GM12864 (cell line): ENCODE measurements around the gene HAS3.
A peak's percentile ranks its signal among the peaks of the same experiment; 100 is the strongest.
"Not testable (repeated sequence)": the region's sequence is repeated elsewhere in the genome, so short reads cannot be mapped to it uniquely, and the experiment has no call there.

Experiments
- DNase-seq: peaks from one replicate; pipeline ENCODE4 v3.0.0-alpha.2; 2011; ENCODE audit warnings: low read depth
- H3K4me3 ChIP-seq: 2 replicates; pipeline ENCODE4 v1.5.1; 2011; ENCODE audit warnings: mild to moderate bottlenecking, low read depth, low read length, control low read depth
- TF ChIP-seq, protein P1 (sequence below): IDR thresholded peaks from 2 replicates; pipeline ENCODE4 v1.5.1; 2011; ENCODE audit warnings: low read depth, mild to moderate bottlenecking, moderate library complexity, low read length, control low read depth, inconsistent platforms; ENCODE audit errors: missing control alignments

Gene HAS3

DNA sequence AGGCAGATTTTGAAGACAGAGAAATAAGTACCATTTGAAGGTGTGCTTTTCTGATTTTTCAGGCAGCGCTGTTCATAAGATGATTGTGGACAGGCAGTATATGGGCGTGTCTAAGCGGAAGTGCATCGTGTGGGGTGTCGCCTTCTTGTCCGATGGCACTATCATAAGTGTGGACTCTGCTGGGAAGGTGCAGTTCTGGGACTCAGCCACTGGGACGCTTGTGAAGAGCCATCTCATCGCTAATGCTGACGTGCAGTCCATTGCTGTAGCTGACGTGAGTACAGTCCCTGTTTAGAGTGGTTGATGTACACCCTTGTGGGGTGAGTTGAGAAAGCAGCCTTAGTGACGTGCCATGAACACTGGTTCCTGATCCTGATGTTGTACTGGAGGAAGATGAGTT, 37.7 kb downstream of the HAS3 start:
- TF ChIP-seq, protein P1, sequence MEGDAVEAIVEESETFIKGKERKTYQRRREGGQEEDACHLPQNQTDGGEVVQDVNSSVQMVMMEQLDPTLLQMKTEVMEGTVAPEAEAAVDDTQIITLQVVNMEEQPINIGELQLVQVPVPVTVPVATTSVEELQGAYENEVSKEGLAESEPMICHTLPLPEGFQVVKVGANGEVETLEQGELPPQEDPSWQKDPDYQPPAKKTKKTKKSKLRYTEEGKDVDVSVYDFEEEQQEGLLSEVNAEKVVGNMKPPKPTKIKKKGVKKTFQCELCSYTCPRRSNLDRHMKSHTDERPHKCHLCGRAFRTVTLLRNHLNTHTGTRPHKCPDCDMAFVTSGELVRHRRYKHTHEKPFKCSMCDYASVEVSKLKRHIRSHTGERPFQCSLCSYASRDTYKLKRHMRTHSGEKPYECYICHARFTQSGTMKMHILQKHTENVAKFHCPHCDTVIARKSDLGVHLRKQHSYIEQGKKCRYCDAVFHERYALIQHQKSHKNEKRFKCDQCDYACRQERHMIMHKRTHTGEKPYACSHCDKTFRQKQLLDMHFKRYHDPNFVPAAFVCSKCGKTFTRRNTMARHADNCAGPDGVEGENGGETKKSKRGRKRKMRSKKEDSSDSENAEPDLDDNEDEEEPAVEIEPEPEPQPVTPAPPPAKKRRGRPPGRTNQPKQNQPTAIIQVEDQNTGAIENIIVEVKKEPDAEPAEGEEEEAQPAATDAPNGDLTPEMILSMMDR: peak; percentile 33
- DNase-seq: no peak
- no peak overlapping the region for H3K4me3 ChIP-seq

DNA sequence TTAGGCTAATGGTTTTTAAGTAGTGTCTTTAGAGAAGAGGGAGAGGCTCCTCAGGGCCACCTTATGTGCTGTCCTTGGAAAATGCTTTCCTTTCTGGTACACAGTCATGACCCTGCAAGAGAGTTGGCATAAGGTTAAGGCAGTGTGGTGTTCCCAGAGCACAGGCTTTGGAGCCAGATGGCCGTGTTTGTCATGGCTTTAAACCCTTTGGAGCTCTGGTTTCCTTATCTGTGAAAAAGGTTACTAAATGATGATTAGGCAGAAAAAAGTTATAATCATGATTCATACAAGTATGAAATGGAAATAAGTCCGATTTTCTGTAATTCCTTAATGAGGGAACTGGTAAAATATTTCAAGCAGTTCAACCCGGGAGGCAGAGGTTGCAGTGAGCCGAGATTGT, 40.2 kb downstream of the HAS3 start:
- DNase-seq: no peak
- H3K4me3 ChIP-seq: no peak overlapping the region
- TF ChIP-seq, protein P1: no peak

DNA sequence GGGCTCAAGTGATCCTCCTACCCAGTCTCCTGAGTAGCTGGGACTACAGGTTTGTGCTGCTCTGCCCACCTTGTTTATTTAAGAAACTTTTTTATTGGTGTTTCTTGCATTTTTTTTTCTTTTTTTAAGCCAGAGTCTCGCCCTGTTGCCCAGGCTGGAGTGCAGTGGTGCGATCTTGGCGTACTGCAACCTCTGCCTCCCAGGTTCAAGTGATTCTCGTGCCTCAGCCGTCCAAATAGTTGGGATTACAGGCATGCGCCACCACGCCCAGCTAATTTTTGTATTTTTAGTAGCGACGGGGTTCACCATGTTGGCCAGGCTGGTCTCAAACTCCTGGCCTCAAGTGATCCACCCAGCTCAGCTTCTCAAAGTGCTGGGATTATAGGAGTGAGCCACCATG, 44.2 kb downstream of the HAS3 start:
- H3K4me3 ChIP-seq, DNase-seq: not testable (repeated sequence)

DNA sequence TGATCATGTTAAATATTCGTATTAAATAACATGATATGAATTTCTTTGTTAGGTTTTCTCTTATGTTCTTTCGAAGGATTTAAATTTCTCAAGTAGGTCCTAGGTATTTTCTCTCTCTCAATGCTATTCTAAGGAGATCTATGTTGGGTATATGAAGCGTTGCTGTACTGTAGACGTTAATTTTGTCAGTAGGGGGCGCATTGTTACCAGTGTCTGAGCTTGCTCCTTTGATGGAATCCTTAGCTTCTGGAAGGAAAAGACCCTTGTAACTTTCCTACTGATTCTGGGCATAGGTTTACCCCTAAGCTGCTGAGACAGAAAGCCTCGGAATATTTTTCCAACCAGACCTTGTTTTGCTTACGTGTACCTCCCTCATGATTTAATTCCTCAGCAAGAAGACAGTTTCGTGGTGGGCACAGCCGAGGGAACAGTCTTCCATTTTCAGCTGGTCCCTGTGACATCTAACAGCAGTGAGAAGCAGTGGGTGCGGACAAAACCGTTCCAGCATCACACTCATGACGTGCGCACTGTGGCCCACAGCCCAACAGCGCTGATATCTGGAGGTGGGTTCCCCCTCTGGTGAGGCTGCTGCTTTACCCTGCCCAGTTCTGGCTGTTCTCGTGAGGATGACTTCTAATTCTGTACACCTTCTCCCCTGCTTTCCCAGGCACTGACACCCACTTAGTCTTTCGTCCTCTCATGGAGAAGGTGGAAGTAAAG, 44.9 kb downstream of the HAS3 start:
- no peak for DNase-seq
- TF ChIP-seq, protein P1: peak; percentile 65
- H3K4me3 ChIP-seq: no peak overlapping the region

DNA sequence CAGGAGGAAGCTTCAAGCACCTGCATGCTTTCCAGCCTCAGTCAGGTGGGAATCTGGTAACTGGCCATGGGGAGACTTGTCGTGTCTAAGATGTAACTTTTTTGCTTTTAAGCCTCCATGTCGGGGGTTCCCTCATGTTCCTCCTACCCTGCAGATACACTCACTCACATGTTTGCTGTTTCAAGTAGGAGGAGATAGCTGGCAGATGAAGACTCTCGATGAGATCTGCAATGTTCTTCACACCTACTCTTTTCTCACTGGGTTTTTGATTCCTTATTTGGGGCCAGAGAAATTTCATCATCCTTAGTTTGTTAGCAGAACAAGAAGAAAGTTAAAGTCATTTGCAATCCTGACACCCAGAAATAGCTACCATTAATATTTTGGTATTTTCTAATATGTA, 51.7 kb downstream of the HAS3 start:
- no peak overlapping the region for H3K4me3 ChIP-seq
- no peak for DNase-seq
- TF ChIP-seq, protein P1: no peak

DNA sequence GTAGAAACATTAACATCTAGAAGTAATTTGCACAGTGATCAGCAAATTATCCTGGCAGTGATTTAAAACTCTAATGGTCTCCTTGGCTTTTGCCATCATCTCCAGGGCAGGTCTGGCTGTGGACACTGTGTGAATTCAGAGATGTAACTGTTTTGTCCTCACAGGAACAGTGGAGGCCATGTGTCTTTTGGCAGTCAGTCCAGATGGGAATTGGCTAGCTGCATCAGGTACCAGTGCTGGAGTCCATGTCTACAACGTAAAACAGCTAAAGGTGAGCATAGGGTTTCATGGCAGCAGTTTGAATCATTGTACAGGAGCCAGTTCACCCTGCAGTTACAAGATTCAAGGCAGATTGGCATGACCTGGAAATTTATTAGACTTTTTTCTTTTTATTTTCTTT, 54.7 kb downstream of the HAS3 start:
- H3K4me3 ChIP-seq: no peak overlapping the region
- TF ChIP-seq, protein P1: no peak
- no peak for DNase-seq

DNA sequence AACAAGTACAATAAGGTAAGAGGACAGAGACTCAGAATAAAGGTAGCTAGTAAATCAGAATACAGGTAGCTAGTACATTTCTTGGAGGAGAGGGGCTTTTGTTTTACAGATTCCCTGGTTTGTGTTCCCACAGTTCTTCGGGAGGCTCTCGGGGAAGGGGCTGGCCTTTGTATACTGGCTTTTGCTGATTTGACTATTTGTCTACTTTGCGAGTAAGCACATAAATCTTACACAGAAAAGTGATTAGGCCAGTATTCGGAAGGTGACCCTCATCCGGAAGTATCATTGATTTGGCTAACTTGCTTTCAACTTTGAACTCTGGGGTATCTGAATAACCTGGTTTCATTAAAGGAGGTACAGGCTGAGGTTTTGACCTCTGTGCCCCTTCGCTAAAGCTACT, 60.1 kb downstream of the HAS3 start:
- TF ChIP-seq, protein P1: no peak
- H3K4me3 ChIP-seq: no peak overlapping the region
- DNase-seq: no peak
